Subcutaneous abdominal adipose tissue (tissue), 5 donors: Measurements from ENCODE around the gene TMEM183A.

Experiments used
- H3K27ac ChIP-seq: one replicate; pipeline ENCODE4 v1.7.0; 2013; ENCODE audit warnings: low read depth, mild to moderate bottlenecking, inconsistent platforms, low read length, moderate library complexity
- H3K27me3 ChIP-seq, 5 donors: one replicate each; pipeline ENCODE4 v1.7.0; 2013; ENCODE audit warnings: low read length in 5 of 5, inconsistent platforms in 1 of 5; ENCODE audit not compliant: control insufficient read depth in 5 of 5, insufficient read depth in 4 of 5
- H3K36me3 ChIP-seq, 5 donors: one replicate each; pipeline ENCODE4 v1.7.0; 2013; ENCODE audit warnings: low read length in 5 of 5; ENCODE audit not compliant: control insufficient read depth in 5 of 5, insufficient read depth in 5 of 5
- H3K4me1 ChIP-seq, 5 donors: one replicate each; pipeline ENCODE4 v1.7.0; 2013; ENCODE audit warnings: low read length in 5 of 5, mild to moderate bottlenecking in 3 of 5, moderate library complexity in 1 of 5; ENCODE audit not compliant: control insufficient read depth in 5 of 5, insufficient read depth in 5 of 5
- H3K4me3 ChIP-seq, 5 donors: one replicate each; pipeline ENCODE4 v1.7.0; 2013; ENCODE audit warnings: low read length in 5 of 5, low read depth in 1 of 5
- H3K9ac ChIP-seq, 5 donors: one replicate each; pipeline ENCODE4 v1.7.0; 2013; ENCODE audit warnings: low read length in 5 of 5, mild to moderate bottlenecking in 4 of 5, moderate library complexity in 3 of 5
- H3K9me3 ChIP-seq, 5 donors: one replicate each; pipeline ENCODE4 v1.7.0; 2013; ENCODE audit warnings: low read length in 5 of 5; ENCODE audit not compliant: control insufficient read depth in 5 of 5
- donor health status: healthy.
- donor health status: healthy.
- donor health status: healthy.
- donor health status: healthy.
- donor health status: healthy.

TMEM183A gene

DNA sequence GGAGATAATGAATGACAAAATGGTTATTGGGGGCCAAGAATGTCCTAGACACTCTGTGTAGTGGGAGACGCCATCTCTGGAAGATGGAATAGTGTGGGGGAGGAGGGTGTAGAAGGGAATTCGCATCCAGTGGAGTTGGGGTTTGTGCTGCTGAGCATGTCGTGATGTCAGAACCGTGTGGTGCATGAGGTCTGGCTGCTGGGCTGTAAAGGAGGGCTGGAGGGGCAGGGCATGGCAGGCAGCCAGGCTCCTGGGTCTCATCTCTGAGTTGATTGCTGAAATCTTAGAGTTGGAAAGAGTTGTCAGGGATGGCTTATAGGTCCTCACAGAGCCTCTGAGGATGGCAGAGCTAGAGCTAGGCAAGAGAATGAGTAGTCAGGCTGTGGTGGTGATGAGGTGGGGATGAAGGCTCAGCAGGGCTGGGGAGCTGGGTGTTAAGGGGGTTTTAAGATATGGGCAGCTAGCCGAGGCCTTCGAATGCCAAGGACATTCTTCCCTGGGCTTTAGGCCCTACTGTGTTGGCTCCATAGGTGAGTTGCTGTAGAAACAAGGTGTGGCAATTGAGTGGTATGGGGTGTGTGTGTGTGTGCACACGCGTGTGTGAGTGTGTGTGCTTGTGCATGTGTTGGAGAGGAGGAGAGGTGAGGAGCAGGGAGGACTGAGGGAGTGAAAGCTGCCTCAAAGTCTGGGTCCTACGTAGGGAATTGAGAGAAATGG lies 21.1 kb downstream of the TMEM183A start:
- no peaks in the 10 kb centered on the region for H3K9me3 ChIP-seq

DNA sequence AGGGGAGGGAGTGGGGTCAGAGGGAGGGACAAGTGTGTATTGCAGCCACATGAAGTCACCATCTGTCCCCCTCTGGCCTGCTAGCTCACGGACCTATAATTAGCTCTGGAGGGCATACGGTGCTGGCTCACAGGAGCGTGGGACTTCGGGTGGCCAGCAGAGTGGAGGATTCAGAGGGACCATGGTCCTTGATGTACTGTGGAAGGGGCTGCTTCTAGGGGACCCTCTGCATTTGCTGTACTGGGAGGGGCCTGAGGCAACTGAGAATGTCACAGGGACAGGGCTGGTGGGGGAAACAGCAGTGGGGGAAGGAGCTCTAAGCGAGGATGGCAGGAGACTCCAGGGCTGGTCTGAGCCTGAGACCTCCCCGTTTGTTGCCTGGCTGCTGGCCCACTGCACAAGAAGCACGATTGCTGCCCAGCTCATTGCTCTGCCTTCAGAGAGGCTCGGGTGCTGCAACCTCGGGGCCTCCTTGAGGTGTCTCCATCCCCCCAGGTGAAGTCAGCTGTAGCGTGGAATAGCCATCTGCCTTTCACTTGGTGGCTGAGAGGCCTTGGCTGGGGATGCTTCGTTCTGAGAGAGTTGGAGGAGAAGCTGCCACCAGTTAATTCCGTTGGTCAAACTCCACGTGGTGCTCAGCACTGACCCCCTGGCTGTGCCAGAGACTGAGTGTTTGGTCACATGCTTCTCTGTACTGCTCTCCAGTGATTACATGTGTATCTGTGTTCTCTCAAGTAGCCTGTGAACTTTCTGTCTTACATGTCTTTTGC lies 21.8 kb downstream of the TMEM183A start:
- no peak overlapping the region for H3K4me3 ChIP-seq
- H3K36me3 ChIP-seq = peaks cover 2 to 9% (median 7%) of the 10 kb centered on the region in 5 donors
- peaks cover 0 to 12% (median 10%) of the 10 kb centered on the region in 5 donors for H3K4me1 ChIP-seq
- H3K27ac ChIP-seq = no peak overlapping the region
- no peaks in the 10 kb centered on the region for H3K9me3 ChIP-seq
- H3K9ac ChIP-seq = no peak overlapping the region
- H3K27me3 ChIP-seq = peaks cover 3 to 11% (median 8%) of the 10 kb centered on the region in 5 donors

More for the DNA sequence above, 21.1 kb downstream of the TMEM183A start:
- H3K27me3 ChIP-seq = peaks cover 3 to 11% (median 8%) of the 10 kb centered on the region in 5 donors
- no peak overlapping the region for H3K4me3 ChIP-seq
- H3K4me1 ChIP-seq = peaks cover 0 to 12% (median 10%) of the 10 kb centered on the region in 5 donors
- H3K27ac ChIP-seq = no peak overlapping the region
- peaks cover 9 to 15% (median 12%) of the 10 kb centered on the region in 5 donors for H3K36me3 ChIP-seq
- no peak overlapping the region for H3K9ac ChIP-seq

DNA sequence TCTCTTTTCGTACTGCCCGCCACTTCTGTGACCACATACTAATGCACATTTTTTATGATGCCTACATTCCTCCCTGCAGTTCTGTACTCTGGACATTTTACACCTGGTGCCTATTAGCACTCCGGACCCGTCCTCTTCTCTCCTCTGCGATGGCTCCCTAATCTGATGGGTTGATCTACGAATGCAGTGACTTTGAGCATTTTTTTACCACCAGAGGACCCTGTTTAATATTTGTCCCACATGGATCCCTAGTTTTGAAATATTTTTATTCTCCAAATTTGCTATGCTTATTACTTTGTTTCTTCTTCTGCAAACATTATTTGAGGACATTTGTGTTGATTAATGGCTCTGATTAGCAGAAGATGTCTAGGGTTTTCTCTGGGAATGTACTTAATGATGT lies 24.3 kb downstream of the TMEM183A start:
- Histone ChIP-seq H3K9me3 (no peaks in the 10 kb centered on the region), H3K4me3 (no peak overlapping the region), H3K27ac (no peak overlapping the region), H3K27me3 (peaks cover 3 to 14% (median 8%) of the 10 kb centered on the region in 5 donors), H3K36me3 (no peaks in the 10 kb centered on the region), H3K9ac (no peak overlapping the region), H3K4me1 (peaks cover 0 to 6% (median 5%) of the 10 kb centered on the region in 5 donors)

DNA sequence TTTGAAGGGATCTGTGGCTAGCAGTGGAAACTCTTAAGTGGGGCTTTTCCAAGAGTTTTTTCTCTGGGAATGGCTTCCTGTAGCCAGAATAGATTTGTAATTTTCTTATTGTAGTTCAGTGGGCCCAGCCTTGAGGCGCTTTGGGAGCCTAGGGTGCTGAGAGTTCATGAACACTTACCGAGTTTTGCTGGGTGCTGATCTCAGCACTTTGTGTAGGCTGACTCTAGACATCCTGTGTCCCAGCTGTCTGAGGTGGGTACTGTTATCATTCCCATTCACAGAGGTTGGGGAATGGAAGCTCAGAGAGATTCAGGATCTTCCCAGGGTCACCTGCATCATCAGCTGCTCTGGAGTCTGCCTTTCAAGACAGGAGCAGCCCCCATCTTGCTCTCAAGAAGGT lies 26.1 kb downstream of the TMEM183A start:
- H3K9me3 ChIP-seq = no peaks in the 10 kb centered on the region
- H3K9ac ChIP-seq = no peak overlapping the region
- peaks cover 2 to 11% (median 4%) of the 10 kb centered on the region in 5 donors for H3K27me3 ChIP-seq
- H3K4me3 ChIP-seq = no peak overlapping the region
- peaks cover 0 to 9% (median 3%) of the 10 kb centered on the region in 5 donors for H3K4me1 ChIP-seq
- no peak overlapping the region for H3K27ac ChIP-seq
- H3K36me3 ChIP-seq = no peaks in the 10 kb centered on the region

DNA sequence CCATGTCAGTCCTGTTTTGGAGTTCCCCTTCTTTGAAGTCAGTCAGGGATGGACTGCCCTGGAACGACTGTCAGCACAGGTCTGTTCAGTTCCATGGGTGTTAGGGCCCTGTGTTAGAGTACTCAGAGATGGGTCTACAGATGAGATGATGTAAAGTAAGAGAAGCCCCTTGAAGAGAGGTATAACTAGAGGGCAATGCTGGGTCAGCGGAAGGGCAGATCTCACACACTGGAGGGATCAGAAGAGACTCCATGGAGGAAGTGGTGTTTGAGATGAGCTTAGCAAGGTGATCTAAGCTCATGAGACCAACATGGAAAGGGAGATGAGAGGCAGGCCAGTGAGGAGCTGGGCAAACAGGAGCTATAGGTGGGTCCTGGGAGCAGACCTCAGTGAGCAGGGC lies 26.7 kb downstream of the TMEM183A start:
- Histone ChIP-seq H3K4me3 (no peak overlapping the region), H3K27me3 (peaks cover 7 to 11% (median 9%) of the 10 kb centered on the region in 5 donors), H3K27ac (no peak overlapping the region), H3K9me3 (no peaks in the 10 kb centered on the region), H3K9ac (no peak overlapping the region), H3K36me3 (no peaks in the 10 kb centered on the region), H3K4me1 (peaks cover 0 to 15% (median 6%) of the 10 kb centered on the region in 5 donors)

DNA sequence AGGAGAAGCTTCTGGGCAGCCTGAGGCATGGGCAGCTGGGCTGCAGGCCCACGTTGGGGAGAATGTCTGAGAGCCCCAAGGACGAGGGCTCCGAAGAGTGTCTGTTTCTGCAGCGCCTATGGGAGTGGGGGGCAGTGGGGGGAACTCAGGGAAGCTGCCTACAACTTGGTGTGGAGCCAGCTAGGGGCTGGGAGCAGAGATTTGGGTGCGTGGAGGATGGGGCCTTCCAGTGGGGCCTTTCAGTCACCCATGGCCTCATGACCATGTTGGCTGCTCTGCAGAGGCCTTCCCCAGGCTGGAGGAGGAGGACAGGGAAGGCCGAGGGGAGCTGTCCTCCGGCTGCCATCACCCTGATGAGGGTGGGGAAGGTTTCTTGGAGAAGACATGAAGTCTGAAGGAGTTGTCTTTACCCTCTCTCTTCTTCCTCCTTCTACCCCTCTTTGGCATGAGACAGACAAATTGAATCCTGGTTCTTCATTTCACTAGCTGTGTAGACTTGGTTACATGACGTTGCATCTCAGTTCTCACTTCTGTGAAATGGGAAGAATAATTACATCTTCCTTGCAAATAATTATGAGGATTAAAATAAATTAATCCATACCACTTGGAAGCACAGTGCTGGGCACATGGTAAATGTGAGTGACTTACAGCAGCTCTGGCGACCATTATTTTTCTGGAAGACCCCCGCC lies 27.4 kb downstream of the TMEM183A start:
- Histone ChIP-seq H3K4me1 (peaks cover 0 to 16% (median 6%) of the 10 kb centered on the region in 5 donors), H3K4me3 (no peak overlapping the region), H3K9ac (no peak overlapping the region), H3K36me3 (no peaks in the 10 kb centered on the region), H3K27me3 (peaks cover 7 to 12% (median 10%) of the 10 kb centered on the region in 5 donors), H3K27ac (no peak overlapping the region), H3K9me3 (no peaks in the 10 kb centered on the region)

DNA sequence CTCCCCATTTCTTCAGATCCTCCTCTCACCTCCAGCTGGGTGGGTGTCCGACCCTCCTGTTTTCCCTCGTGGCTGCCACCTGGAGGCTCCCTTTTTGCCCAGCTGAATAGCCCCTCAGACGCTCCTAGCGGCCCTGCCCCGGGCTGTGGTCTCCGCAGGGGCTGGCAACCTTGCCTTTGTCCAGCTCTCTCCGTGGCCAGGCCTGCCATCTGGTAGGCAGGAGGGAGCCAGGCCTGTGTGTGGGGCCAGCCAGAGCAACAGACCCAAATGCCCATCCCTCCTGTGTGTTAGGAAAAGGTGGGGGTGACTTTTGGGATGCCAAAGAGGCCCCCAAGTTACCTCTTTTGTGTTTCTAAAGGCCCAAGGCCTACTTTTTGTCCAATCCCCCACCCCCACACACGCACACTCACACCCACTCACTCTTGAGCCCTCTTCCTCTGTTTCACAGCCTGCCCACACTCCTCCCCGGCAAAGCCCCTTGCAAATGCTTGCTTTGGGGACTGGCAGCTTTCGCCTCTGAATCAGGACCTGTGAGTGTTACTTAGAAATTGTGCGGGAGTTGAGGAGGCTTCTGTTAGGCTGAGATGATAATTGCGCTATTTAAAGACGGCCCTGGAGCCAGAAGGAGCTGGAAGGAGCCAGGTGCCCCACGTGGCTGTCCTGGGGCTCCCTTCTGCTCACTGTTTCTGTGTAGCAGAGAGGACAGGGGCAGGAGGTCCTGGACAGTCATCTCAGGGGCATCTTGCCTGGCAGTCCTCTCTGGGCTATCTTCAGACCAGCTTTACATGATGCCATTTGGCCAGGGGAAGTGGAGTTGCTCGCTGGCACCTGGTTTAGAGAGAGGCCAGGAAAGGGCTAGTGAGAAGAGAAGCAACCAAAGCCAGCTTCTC lies 28.2 kb downstream of the TMEM183A start:
- Histone ChIP-seq H3K27me3 (peaks cover 7 to 16% (median 10%) of the 10 kb centered on the region in 5 donors), H3K36me3 (no peaks in the 10 kb centered on the region), H3K9me3 (no peaks in the 10 kb centered on the region), H3K4me1 (peaks cover 0 to 16% (median 6%) of the 10 kb centered on the region in 5 donors), H3K4me3 (no peak overlapping the region), H3K27ac (no peak overlapping the region), H3K9ac (no peak overlapping the region)

DNA sequence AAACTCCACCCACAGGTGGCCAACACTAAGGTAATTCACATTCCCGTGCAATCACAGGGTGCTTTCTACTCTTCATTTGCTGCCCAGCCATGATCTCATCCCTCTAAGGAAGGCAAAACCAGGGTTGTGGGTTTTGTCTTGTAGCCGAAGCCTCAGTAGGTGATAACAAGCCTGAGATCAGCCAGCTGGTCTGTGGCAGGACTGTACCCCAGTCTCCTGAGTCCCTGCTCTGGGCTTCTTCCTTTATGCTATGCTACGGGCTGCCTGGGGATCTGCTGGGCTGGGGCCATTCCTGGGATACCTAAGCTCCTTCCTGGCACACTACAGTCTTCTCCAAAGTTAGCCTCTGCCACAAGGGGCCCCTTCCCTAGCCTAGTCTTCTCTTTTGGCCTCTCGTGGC lies 29.0 kb downstream of the TMEM183A start:
- Histone ChIP-seq H3K4me1 (peaks cover 0 to 16% (median 6%) of the 10 kb centered on the region in 5 donors), H3K27me3 (peaks cover 6 to 16% (median 10%) of the 10 kb centered on the region in 5 donors), H3K9me3 (no peaks in the 10 kb centered on the region), H3K9ac (no peak overlapping the region), H3K27ac (no peak overlapping the region), H3K4me3 (no peak overlapping the region), H3K36me3 (no peaks in the 10 kb centered on the region)

DNA sequence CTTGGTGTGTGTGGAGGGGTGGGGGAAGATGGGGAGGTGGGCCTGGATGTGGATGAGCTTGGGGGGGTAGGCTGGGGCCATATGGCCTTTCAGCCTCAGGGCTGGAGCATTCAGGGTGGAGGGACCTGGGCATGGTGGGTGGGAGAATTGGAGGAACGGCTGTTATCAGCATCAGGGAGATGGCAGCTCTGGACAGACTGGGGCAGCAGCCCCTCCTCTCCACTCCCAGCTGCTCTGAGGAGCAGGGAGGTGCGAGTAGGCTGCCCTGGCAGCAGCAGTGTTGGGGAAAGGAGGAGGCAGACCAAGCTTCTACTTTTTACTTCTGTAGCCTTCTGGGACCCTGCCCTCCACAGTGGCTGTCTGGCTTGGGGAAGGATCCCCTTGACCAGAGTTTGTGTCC lies 29.4 kb downstream of the TMEM183A start:
- Histone ChIP-seq H3K9ac (no peak overlapping the region), H3K9me3 (no peaks in the 10 kb centered on the region), H3K4me3 (no peak overlapping the region), H3K4me1 (peaks cover 0 to 16% (median 6%) of the 10 kb centered on the region in 5 donors), H3K27ac (no peak overlapping the region), H3K36me3 (no peaks in the 10 kb centered on the region), H3K27me3 (peaks cover 4 to 18% (median 10%) of the 10 kb centered on the region in 5 donors)
